Neural progenitor cell (in vitro differentiated cells): ENCODE results near the gene THAP10. TPM values are rescaled to one million over a fixed set of nuclear protein-coding genes. Genes with fewer than 3 reads are reported as not detected.

Experiments used
- DNase-seq: peaks from one replicate; pipeline ENCODE4 v3.0.0-alpha.2; 2016; ENCODE audit warnings: low spot score
- H2AFZ ChIP-seq: fragments of 200-600 bp; sonication (generic); replicated peaks from 2 replicates; pipeline ENCODE4 v1.6.1; 2016; ENCODE audit warnings: antibody characterized with exemption
- H3F3A ChIP-seq: fragments of 200-600 bp; sonication (generic); 2 replicates; pipeline ENCODE4 v1.6.1; 2016; ENCODE audit warnings: antibody characterized with exemption, low read depth
- H3K27ac ChIP-seq: fragments of 200-600 bp; sonication (generic); 2 replicates; pipeline ENCODE4 v1.5.1; 2016; ENCODE audit warnings: mild to moderate bottlenecking
- H3K27me3 ChIP-seq: fragments of 200-600 bp; sonication (generic); 2 replicates; pipeline ENCODE4 v1.6.1; 2016; ENCODE audit warnings: mild to moderate bottlenecking, moderate library complexity
- H3K36me3 ChIP-seq: fragments of 200-600 bp; sonication (generic); 2 replicates; pipeline ENCODE4 v1.5.1; 2016
- H3K4me1 ChIP-seq: fragments of 200-600 bp; sonication (generic); 2 replicates; pipeline ENCODE4 v1.6.1; 2016; ENCODE audit warnings: mixed run types
- H3K4me2 ChIP-seq: fragments of 200-600 bp; sonication (generic); 2 replicates; pipeline ENCODE4 v1.6.1; 2016
- H3K4me3 ChIP-seq: fragments of 200-600 bp; sonication (generic); 2 replicates; pipeline ENCODE4 v1.5.1; 2016
- H3K79me2 ChIP-seq: fragments of 200-600 bp; sonication (generic); 2 replicates; pipeline ENCODE4 v1.6.1; 2016; ENCODE audit warnings: low read depth
- H3K9ac ChIP-seq: fragments of 200-600 bp; sonication (generic); 2 replicates; pipeline ENCODE4 v1.6.1; 2016
- H3K9me3 ChIP-seq: fragments of 200-600 bp; sonication (generic); 2 replicates; pipeline ENCODE4 v1.5.1; 2016; ENCODE audit warnings: low read depth
- H4K20me1 ChIP-seq: fragments of 200-600 bp; sonication (generic); 2 replicates; pipeline ENCODE4 v1.6.1; 2016; ENCODE audit warnings: low read depth
- H3K27ac Mint-ChIP-seq: 3 replicates; pipeline ENCODE4 v1.8.0; 2021; ENCODE audit warnings: mixed read lengths
- H3K27me3 Mint-ChIP-seq: 2 replicates; pipeline ENCODE4 v1.8.0; 2022; ENCODE audit warnings: low read depth, mild to moderate bottlenecking, inconsistent platforms, moderate library complexity, mixed read lengths; ENCODE audit not compliant: insufficient read depth
- H3K36me3 Mint-ChIP-seq: 3 replicates; pipeline ENCODE4 v1.8.0; 2021; ENCODE audit warnings: mixed read lengths
- H3K4me1 Mint-ChIP-seq: 3 replicates; pipeline ENCODE4 v1.8.0; 2021; ENCODE audit warnings: mixed read lengths
- H3K4me3 Mint-ChIP-seq: 3 replicates; pipeline ENCODE4 v1.8.0; 2021; ENCODE audit warnings: mild to moderate bottlenecking, moderate library complexity, mixed read lengths
- H3K9me3 Mint-ChIP-seq: 3 replicates; pipeline ENCODE4 v1.8.0; 2020; ENCODE audit warnings: mixed read lengths
- CTCF ChIP-seq: fragments of 200-600 bp; sonication (generic); IDR thresholded peaks from 2 replicates; pipeline ENCODE4 v1.5.1; 2017; ENCODE audit warnings: antibody characterized with exemption, mild to moderate bottlenecking
- EZH2 ChIP-seq: fragments of 200-600 bp; sonication (generic); IDR thresholded peaks from 2 replicates; pipeline ENCODE4 v1.6.1; 2017; ENCODE audit warnings: antibody characterized with exemption, mild to moderate bottlenecking, moderate library complexity
- EZH2phosphoT487 ChIP-seq: fragments of 200-600 bp; sonication (generic); IDR thresholded peaks from 2 replicates; pipeline ENCODE4 v1.6.1; 2017; ENCODE audit warnings: antibody characterized with exemption
- total RNA-seq: library from RNA; depleted of rRNA; stranded (reverse); fragments of >200 nt; gene quantifications from 2 replicates; pipeline ENCODE4 v1.2.3, GENCODE V29; 2015; ENCODE audit warnings: low replicate concordance

THAP10 gene
- total RNA-seq, 1 donor from 2014 or later, result 8.0 TPM

DNA sequence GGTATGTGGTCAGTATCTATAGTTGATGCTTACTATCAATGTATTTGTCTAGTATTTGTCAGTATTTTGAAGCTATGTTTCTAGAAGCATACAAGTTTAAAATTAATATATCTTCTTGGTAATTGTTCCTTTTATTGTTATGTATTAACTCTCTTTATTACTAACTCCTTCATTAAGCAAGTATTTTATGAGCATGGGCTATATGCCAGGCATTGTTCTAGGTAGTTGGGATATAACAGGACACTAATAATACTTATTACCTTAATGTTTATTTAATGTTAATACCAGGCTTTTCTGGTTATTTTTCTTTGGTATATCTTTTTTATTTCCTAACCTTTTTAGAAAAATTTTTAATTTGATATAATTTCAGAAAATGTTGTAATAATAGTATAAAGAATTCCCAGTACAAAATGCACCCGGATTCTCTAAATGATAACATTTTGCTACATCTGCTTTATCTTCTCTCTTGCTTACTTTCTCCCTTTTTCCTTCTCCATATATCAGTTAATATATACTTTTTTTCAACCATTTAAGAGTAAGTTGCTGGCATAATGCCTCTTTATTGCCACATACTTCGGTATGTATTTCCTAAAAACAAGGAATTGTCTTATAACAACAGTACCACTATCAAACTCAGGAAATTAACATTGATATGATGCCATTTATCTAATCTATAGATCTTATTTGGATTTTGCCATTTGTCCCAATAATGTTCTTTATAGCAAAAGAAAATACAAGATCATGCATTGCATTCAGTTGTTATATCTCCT, 31.3 kb upstream of the THAP10 start:
- Histone ChIP-seq H3K9me3 (no peaks in the 10 kb centered on the region), H3K4me2 (no peak overlapping the region), H3K4me3 (no peak overlapping the region), H3K27ac (no peak overlapping the region), H4K20me1 (no peaks in the 10 kb centered on the region), H3K9ac (no peak overlapping the region), H3K27me3 (no peaks in the 10 kb centered on the region), H3K36me3 (no peaks in the 10 kb centered on the region), H3K79me2 (no peaks in the 10 kb centered on the region), H2AFZ (no peak overlapping the region), H3F3A (no peaks in the 10 kb centered on the region), H3K4me1 (no peaks in the 10 kb centered on the region)
- Mint-ChIP-seq H3K4me1 (no peaks in the 10 kb centered on the region), H3K27me3 (no peaks in the 10 kb centered on the region), H3K36me3 (peaks cover 11% of the 10 kb centered on the region), H3K4me3 (no peak overlapping the region), H3K27ac (no peak overlapping the region), H3K9me3 (peaks cover 3% of the 10 kb centered on the region)
- no peak for DNase-seq
- TF ChIP-seq CTCF (no peak), EZH2 (no peak), EZH2phosphoT487 (no peak)

GRCh38 chr15:70922119-70922518, 29.9 kb upstream of the THAP10 start:
- H3K4me3 ChIP-seq, result no peak overlapping the region
- no peak overlapping the region for H2AFZ ChIP-seq
- DNase-seq, result no peak
- no peaks in the 10 kb centered on the region for H3K4me1 ChIP-seq
- Mint-ChIP-seq H3K4me1 (no peaks in the 10 kb centered on the region), H3K9me3 (no peaks in the 10 kb centered on the region), H3K27me3 (no peaks in the 10 kb centered on the region), H3K36me3 (peaks cover 8% of the 10 kb centered on the region), H3K4me3 (no peak overlapping the region), H3K27ac (no peak overlapping the region)
- H4K20me1 ChIP-seq, result no peaks in the 10 kb centered on the region
- H3K9ac ChIP-seq, result no peak overlapping the region
- TF ChIP-seq EZH2phosphoT487 (no peak), CTCF (no peak), EZH2 (no peak)
- H3K9me3 ChIP-seq, result no peaks in the 10 kb centered on the region
- H3F3A ChIP-seq, result no peaks in the 10 kb centered on the region
- no peaks in the 10 kb centered on the region for H3K27me3 ChIP-seq
- no peak overlapping the region for H3K27ac ChIP-seq
- H3K36me3 ChIP-seq, result no peaks in the 10 kb centered on the region
- no peaks in the 10 kb centered on the region for H3K79me2 ChIP-seq
- no peak overlapping the region for H3K4me2 ChIP-seq

GRCh38 chr15:70920981-70921696, 28.9 kb upstream of the THAP10 start:
- H2AFZ ChIP-seq, result no peak overlapping the region
- H3K79me2 ChIP-seq, result no peaks in the 10 kb centered on the region
- no peak overlapping the region for H3K27ac ChIP-seq
- Mint-ChIP-seq H3K4me3 (no peak overlapping the region), H3K36me3 (peaks cover 5% of the 10 kb centered on the region), H3K9me3 (no peaks in the 10 kb centered on the region), H3K27ac (no peak overlapping the region), H3K4me1 (no peaks in the 10 kb centered on the region), H3K27me3 (no peaks in the 10 kb centered on the region)
- no peaks in the 10 kb centered on the region for H3F3A ChIP-seq
- H3K9me3 ChIP-seq, result no peaks in the 10 kb centered on the region
- TF ChIP-seq EZH2phosphoT487 (no peak), CTCF (no peak), EZH2 (no peak)
- no peak overlapping the region for H3K4me3 ChIP-seq
- H3K36me3 ChIP-seq, result no peaks in the 10 kb centered on the region
- no peak overlapping the region for H3K9ac ChIP-seq
- H3K4me1 ChIP-seq, result no peaks in the 10 kb centered on the region
- H4K20me1 ChIP-seq, result no peaks in the 10 kb centered on the region
- DNase-seq, result no peak
- no peaks in the 10 kb centered on the region for H3K27me3 ChIP-seq
- no peak overlapping the region for H3K4me2 ChIP-seq
